HG03175 (cell line): ENCODE results near the gene ZNF428.

Source experiments
- ATAC-seq: cut with Tn5 transposase; IDR thresholded peaks from one replicate; pipeline ENCODE4 v1.9.1; 2021; ENCODE audit warnings: mild to moderate bottlenecking, moderate library complexity; ENCODE audit not compliant: unreplicated experiment

Gene ZNF428

DNA sequence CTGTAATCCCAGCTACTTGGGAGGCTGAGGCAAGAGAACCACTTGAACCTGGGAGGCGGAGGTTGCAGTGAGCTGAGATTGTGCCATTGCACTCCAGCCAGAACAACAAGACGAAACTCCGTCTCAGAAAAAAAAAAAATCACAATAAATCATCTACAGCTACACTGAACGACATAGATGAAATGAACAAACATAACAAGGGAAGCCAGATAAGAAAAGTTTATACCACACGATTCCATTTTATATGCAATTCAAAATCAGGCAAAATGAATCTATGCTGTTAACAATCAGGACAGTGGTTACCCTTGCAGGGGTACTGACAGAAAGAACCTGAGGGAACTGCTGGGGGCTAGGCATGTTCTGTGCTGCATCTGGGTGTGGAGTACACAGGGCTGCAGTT, 49.8 kb downstream of the ZNF428 start:
- ATAC-seq: no peak

- ATAC-seq: no peak
Measured at GRCh38 chr19:43564800-43565199, 54.6 kb downstream of the ZNF428 start.

- no peak for ATAC-seq
Measured at GRCh38 chr19:43563816-43564457, 55.5 kb downstream of the ZNF428 start.

DNA sequence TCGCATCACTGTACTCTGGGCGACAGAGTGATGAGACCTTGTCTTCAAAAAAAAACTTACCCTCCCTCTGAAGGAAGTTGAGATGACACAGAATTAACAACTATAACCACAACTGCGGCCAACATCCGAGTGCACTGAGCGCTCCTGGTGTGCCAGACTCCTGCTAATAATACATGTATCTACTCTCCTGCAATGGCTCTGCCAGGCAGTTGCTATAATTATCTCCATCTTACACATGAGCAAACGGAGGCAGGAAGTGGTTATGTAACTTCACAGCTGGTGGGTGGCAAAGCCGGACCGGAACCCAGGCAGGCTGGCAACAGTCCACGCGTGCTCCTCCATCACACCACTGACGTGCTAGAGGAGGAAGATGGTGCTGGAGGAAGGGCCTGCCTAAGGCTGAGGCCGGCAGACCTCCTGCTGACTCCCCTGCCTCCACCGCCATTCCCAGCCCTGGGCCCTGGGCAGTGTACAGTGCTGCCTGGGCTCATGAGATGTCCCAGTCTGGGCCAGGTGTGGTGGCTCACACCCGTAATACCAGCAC, 56.7 kb downstream of the ZNF428 start:
- peak; percentile 90 for ATAC-seq

DNA sequence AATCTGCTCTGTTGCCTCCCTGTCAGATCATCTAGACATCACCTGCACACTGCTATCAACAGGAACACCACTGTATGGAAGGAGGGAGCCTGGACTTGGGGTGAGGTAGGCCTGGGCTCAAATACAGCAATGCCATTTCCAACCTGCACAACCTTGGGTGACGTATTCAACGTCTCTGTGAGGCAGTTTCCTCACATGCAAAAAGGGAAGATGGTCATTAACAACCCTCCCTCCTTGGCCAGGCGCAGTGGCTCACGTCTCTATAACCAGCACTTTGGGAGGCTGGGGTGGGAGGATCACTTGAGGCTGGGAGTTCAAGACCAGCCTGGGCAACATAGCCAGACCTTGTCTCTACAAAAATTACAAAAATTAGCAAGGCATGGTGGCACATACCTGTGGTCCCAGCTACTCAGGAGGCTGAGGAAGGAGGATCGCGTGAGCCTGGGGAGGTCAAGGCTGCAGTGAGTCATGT, 57.2 kb downstream of the ZNF428 start:
- no peak for ATAC-seq

- no peak for ATAC-seq
Measured at GRCh38 chr19:43561139-43561970, 58.1 kb downstream of the ZNF428 start.

DNA sequence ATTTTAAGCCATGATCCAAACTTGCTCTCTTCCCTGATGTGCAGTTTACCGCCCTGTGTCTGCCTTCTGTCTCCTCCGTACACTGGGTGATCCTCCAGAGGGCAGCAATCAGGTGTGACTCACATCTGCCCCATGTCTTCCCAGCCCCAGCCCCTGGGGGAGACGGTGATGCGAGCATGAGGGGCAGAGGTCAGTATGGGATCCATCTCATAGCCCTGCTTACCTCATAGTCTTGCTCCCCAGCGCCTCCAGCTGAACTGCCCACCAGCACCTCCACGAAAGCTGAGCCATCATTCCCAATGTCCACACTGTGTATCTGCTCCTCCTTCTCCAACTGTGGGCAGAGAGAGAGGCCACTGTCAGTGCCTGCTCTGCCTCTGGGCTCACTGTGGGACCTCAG, 58.7 kb downstream of the ZNF428 start:
- no peak for ATAC-seq
